HepG2 (cell line): ENCODE results near the gene IFI27. TPM values are rescaled to one million over a fixed set of nuclear protein-coding genes. Genes with fewer than 3 reads are reported as not detected.

Experiments
- ATAC-seq: fragments of 200-7000 bp; cut with Tn5 transposase; 3 replicates; pipeline ENCODE4 v1.9.1; 2020; ENCODE audit warnings: mild to moderate bottlenecking, moderate library complexity
- BruUV-seq: library from RNA; stranded (reverse); fragments of 400-500 nt; replicated peaks from 2 replicates; lab custom pipeline; 2021; lab: Mats Ljungman, UMichigan
- CTCF ChIA-PET: fragments of 300-600 bp; formaldehyde crosslinking; extraction: SDS; loops from one replicate; lab custom pipeline; 2021; ENCODE audit warnings: low total read pairs, inconsistent platforms, low intra/inter-chr PET ratio; lab: Yijun Ruan, JAX
- POLR2A ChIA-PET: fragments of 350-600 bp; sonication (Branson Sonifier 250); formaldehyde crosslinking; loops from one replicate; lab custom pipeline; 2020; ENCODE audit warnings: antibody characterized with exemption, inconsistent platforms; lab: Yijun Ruan, JAX
- DNase-seq: peaks from one replicate; pipeline ENCODE4 v3.0.0-alpha.2; 2015; ENCODE audit warnings: low spot score
- FAIRE-seq: peaks from 3 replicates; lab custom pipeline; 2011; peaks lifted over from hg19 to GRCh38; lab: Jason Lieb, UNC
- H2AFZ ChIP-seq: one replicate; pipeline ENCODE4 v1.6.1; 2011; ENCODE audit warnings: low read length, inconsistent platforms
- H3K27ac ChIP-seq: fragments of 300-600 bp; 3 replicates; pipeline ENCODE4 v1.8.0; 2011; ENCODE audit warnings: mixed run types, mild to moderate bottlenecking, mixed read lengths, low read length, inconsistent platforms; ENCODE audit not compliant: insufficient read depth; ENCODE audit errors: extremely low read length
- H3K27me3 ChIP-seq, 2 experiments: fragments of 200-600 bp in 1 of 2; 2 replicates in 1 of 2; 3 replicates in 1 of 2; pipeline versions ENCODE4 v1.6.0 to v1.8.0; 2011; ENCODE audit warnings: low read length in 2 of 2, mild to moderate bottlenecking in 2 of 2, moderate library complexity in 2 of 2, inconsistent platforms in 1 of 2; ENCODE audit not compliant: insufficient read depth in 2 of 2, control insufficient read depth in 1 of 2
- H3K36me3 ChIP-seq, 2 experiments: fragments of 200-600 bp in 1 of 2; replicated peaks in 1 of 2; 2 replicates in 1 of 2; 3 replicates in 1 of 2; pipeline versions ENCODE4 v1.5.1 to v1.8.0; 2011; ENCODE audit warnings: low read length in 2 of 2, inconsistent platforms in 1 of 2; ENCODE audit not compliant: insufficient read depth in 2 of 2, control insufficient read depth in 1 of 2
- H3K4me1 ChIP-seq: 2 replicates; pipeline ENCODE4 v1.5.1; 2012; ENCODE audit warnings: low read length, inconsistent platforms; ENCODE audit not compliant: insufficient read depth
- H3K4me2 ChIP-seq: 2 replicates; pipeline ENCODE4 v1.6.0; 2011; ENCODE audit warnings: low read depth, low read length, inconsistent platforms
- H3K4me3 ChIP-seq, 3 experiments: fragments of 200-600 bp in 1 of 3; sonication (generic), shearing (Covaris generic) in 1 of 3; replicated peaks in 1 of 3; 2 replicates each; pipeline ENCODE4 v1.5.1; 2011 to 2016; ENCODE audit warnings: low read length in 3 of 3, inconsistent platforms in 2 of 3, low read depth in 2 of 3, mild to moderate bottlenecking in 2 of 3, control low read depth in 1 of 3, mixed read lengths in 1 of 3; ENCODE audit not compliant: insufficient read depth in 1 of 3
- H3K79me2 ChIP-seq: one replicate; pipeline ENCODE4 v1.6.1; 2011; ENCODE audit warnings: low read length, inconsistent platforms; ENCODE audit not compliant: insufficient read depth
- H3K9ac ChIP-seq: 2 replicates; pipeline ENCODE4 v1.6.0; 2011; ENCODE audit warnings: mild to moderate bottlenecking, low read depth, low read length, inconsistent platforms; ENCODE audit not compliant: insufficient read depth
- H3K9me3 ChIP-seq: 2 replicates; pipeline ENCODE4 v1.5.1; 2012; ENCODE audit warnings: mild to moderate bottlenecking, low read length
- H4K20me1 ChIP-seq: 2 replicates; pipeline ENCODE4 v1.6.0; 2011; ENCODE audit warnings: inconsistent platforms, mild to moderate bottlenecking, low read length, moderate library complexity; ENCODE audit not compliant: insufficient read depth
- GFI1 ChIP-seq: sonication (generic); formaldehyde crosslinking; IDR thresholded peaks from 2 replicates; pipeline ENCODE4 v1.5.0; 2020; ENCODE audit warnings: missing genetic modification reagents, mild to moderate bottlenecking, borderline replicate concordance
- MEIS1 ChIP-seq: sonication (generic); formaldehyde crosslinking; IDR thresholded peaks from 2 replicates; pipeline ENCODE4 v1.9.0; 2021; ENCODE audit warnings: mild to moderate bottlenecking, missing genetic modification reagents, moderate library complexity, borderline replicate concordance
- NCOA1 ChIP-seq: sonication (generic); formaldehyde crosslinking; IDR thresholded peaks from 2 replicates; pipeline ENCODE4 v1.9.0; 2021; ENCODE audit warnings: missing genetic modification reagents
- PHF5A ChIP-seq: IDR thresholded peaks from one replicate; pipeline ENCODE4 v1.6.1; 2018; ENCODE audit warnings: low read depth, missing genetic modification reagents; ENCODE audit not compliant: unreplicated experiment
- TMF1 ChIP-seq: sonication (generic); formaldehyde crosslinking; IDR thresholded peaks from 2 replicates; pipeline ENCODE4 v1.8.1; 2022; ENCODE audit warnings: low read depth, missing genetic modification reagents
- ZBTB7A ChIP-seq: sonication (generic); formaldehyde crosslinking; IDR thresholded peaks from 2 replicates; pipeline ENCODE4 v1.8.0; 2022; ENCODE audit warnings: mild to moderate bottlenecking, missing genetic modification reagents
- WGBS: methylation state at CpG from one replicate; pipeline ENCODE4 v1.1.6; 2017; ENCODE audit warnings: low lambda C conversion rate; 5-methylcytosine and 5-hydroxymethylcytosine counted together
- in situ Hi-C: cut with HindIII; loops from 2 replicates; pipeline ENCODE4 v1.10.0; 2017; ENCODE audit warnings: low pct_unique_long_range_greater_than_20kb; ENCODE audit not compliant: extremely low pct_ligation_motif_present
- intact Hi-C: fragments of 100-400 bp; cut with micrococcal nuclease; formaldehyde crosslinking; loops from one replicate; pipeline ENCODE4 v1.10.0; 2022; ENCODE audit not compliant: unreplicated experiment
- polyA plus RNA-seq, 8 experiments: library from polyadenylated mRNA; depleted of rRNA in 3 of 8; stranded (reverse) in 7 of 8; unstranded in 1 of 8; fragments of >200 nt; fragmentation: Illumina TruSeq in 4 of 8; extraction: Trizol in 4 of 8; gene quantifications; 2 replicates each; pipeline versions ENCODE4 v1.2.1 to v1.2.3, GENCODE V29; 2011 to 2016; ENCODE audit warnings: low read depth in 4 of 8, missing spikeins in 1 of 8, mixed read lengths in 1 of 8; ENCODE audit not compliant: insufficient read depth in 1 of 8
- total RNA-seq, 5 experiments: library from RNA; depleted of rRNA; stranded (reverse); fragments of >200 nt; fragmentation: Illumina TruSeq; extraction: Trizol; gene quantifications; 2 replicates each; pipeline ENCODE4 v1.2.3, GENCODE V29; 2016; ENCODE audit warnings: low read depth in 1 of 5
- TF ChIP-seq, protein P1 (sequence below): sonication (generic); formaldehyde crosslinking; IDR thresholded peaks from one replicate; pipeline ENCODE4 v1.5.1; 2020; ENCODE audit warnings: mild to moderate bottlenecking, missing genetic modification reagents; ENCODE audit errors: not compliant biosample characterization
- TF ChIP-seq, protein P2 (sequence below): sonication (generic); formaldehyde crosslinking; IDR thresholded peaks from 2 replicates; pipeline ENCODE4 v1.5.0; 2020; ENCODE audit warnings: mild to moderate bottlenecking, missing genetic modification reagents
- TF ChIP-seq, protein P3 (sequence below): sonication (generic); formaldehyde crosslinking; IDR thresholded peaks from 2 replicates; pipeline ENCODE4 v1.4.0; 2020; ENCODE audit warnings: missing genetic modification reagents

The IFI27 gene
- total and polyA plus RNA-seq, 2 of the 13 experiments (the other 11 are each of a cell fraction or from before 2014, with no cell fraction given): 1.2 to 1.7 TPM

DNA sequence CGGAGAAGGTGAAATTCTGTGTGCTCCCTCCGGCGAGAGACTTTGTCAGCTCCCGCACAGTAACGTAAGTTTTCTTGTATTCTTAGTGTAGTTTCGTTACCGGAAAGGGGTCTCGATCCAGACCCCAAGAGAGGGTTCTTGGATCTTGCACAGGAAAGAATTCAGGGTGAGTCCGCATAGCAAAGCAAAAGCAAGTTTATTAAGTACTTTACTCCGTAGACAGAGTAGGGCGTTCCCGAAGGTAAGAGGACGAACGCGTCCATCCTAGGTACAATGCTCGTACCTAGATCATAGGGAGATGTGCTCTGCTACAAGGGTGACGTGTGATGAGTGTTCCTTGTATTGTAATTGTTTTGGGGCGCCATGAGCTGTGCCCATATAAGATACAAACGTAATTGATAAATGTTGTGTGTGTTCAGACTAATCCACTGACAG lies 29.1 kb upstream of the IFI27 start (continued):
- TF ChIP-seq, protein P1, sequence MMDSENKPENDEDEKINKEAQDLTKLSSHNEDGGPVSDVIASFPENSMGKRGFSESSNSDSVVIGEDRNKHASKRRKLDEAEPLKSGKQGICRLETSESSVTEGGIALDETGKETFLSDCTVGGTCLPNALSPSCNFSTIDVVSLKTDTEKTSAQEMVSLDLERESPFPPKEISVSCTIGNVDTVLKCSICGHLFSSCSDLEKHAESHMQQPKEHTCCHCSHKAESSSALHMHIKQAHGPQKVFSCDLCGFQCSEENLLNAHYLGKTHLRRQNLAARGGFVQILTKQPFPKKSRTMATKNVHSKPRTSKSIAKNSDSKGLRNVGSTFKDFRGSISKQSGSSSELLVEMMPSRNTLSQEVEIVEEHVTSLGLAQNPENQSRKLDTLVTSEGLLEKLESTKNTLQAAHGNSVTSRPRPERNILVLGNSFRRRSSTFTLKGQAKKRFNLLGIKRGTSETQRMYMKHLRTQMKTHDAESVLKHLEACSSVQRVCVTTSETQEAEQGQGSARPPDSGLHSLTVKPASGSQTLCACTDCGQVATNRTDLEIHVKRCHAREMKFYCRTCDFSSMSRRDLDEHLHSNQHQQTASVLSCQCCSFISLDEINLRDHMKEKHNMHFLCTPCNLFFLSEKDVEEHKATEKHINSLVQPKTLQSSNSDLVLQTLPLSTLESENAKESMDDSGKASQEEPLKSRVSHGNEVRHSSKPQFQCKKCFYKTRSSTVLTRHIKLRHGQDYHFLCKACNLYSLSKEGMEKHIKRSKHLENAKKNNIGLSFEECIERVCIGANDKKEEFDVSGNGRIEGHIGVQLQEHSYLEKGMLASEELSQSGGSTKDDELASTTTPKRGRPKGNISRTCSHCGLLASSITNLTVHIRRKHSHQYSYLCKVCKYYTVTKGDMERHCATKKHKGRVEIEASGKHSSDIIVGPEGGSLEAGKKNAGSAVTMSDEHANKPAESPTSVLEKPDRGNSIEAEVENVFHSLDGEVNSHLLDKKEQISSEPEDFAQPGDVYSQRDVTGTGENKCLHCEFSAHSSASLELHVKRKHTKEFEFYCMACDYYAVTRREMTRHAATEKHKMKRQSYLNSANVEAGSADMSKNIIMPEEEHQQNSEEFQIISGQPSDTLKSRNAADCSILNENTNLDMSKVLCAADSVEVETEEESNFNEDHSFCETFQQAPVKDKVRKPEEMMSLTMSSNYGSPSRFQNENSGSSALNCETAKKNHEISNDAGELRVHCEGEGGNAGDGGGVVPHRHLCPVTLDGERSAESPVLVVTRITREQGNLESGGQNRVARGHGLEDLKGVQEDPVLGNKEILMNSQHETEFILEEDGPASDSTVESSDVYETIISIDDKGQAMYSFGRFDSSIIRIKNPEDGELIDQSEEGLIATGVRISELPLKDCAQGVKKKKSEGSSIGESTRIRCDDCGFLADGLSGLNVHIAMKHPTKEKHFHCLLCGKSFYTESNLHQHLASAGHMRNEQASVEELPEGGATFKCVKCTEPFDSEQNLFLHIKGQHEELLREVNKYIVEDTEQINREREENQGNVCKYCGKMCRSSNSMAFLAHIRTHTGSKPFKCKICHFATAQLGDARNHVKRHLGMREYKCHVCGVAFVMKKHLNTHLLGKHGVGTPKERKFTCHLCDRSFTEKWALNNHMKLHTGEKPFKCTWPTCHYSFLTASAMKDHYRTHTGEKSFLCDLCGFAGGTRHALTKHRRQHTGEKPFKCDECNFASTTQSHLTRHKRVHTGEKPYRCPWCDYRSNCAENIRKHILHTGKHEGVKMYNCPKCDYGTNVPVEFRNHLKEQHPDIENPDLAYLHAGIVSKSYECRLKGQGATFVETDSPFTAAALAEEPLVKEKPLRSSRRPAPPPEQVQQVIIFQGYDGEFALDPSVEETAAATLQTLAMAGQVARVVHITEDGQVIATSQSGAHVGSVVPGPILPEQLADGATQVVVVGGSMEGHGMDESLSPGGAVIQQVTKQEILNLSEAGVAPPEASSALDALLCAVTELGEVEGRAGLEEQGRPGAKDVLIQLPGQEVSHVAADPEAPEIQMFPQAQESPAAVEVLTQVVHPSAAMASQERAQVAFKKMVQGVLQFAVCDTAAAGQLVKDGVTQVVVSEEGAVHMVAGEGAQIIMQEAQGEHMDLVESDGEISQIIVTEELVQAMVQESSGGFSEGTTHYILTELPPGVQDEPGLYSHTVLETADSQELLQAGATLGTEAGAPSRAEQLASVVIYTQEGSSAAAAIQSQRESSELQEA: no peak
- TF ChIP-seq, all 625 proteins: peak for 22

DNA sequence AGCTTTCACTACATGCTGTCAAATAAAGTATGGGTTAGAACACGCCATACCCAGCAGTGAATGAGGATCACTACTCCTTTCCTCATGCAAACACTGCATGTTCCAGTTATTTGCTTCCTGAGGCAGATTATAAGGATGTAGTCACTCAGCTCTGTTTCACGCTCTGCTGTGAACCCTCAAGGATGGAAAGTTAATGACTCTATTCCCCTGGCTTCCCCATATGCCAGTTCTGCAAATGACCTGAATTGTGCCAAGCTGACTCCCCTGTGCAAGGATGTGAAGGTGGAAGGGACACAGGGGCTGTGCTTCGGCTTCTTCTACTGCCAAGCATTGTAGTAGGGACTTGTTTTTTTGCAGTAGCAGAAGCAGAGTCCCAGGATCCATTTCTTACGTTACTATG lies 22.6 kb upstream of the IFI27 start:
- Histone ChIP-seq H2AFZ (no peak overlapping the region), H3K9me3 (no peaks in the 10 kb centered on the region), H3K79me2 (no peaks in the 10 kb centered on the region), H3K4me3 (no peak overlapping the region), H3K36me3 (no peaks in the 10 kb centered on the region), H3K27ac (no peak overlapping the region), H3K4me1 (peaks cover 3% of the 10 kb centered on the region), H3K27me3 (no peaks in the 10 kb centered on the region), H3K4me2 (no peak overlapping the region), H3K9ac (no peak overlapping the region), H4K20me1 (no peaks in the 10 kb centered on the region)
- no TSS peak for BruUV-seq
- intact Hi-C loops (no loop called here), in situ Hi-C loops (no loop called here)
- FAIRE-seq (no peak), ATAC-seq (no peak), DNase-seq (no peak)
- ChIA-PET POLR2A (no interaction called here), CTCF (no interaction called here)
- WGBS: 94% methylated on average over 4 of the region's 4 CpGs
- TF ChIP-seq PHF5A: no peak
- TF ChIP-seq GFI1 (CRISPR knock-in tag): no peak
- TF ChIP-seq ZBTB7A (CRISPR knock-in tag): no peak
- TF ChIP-seq, protein P2, sequence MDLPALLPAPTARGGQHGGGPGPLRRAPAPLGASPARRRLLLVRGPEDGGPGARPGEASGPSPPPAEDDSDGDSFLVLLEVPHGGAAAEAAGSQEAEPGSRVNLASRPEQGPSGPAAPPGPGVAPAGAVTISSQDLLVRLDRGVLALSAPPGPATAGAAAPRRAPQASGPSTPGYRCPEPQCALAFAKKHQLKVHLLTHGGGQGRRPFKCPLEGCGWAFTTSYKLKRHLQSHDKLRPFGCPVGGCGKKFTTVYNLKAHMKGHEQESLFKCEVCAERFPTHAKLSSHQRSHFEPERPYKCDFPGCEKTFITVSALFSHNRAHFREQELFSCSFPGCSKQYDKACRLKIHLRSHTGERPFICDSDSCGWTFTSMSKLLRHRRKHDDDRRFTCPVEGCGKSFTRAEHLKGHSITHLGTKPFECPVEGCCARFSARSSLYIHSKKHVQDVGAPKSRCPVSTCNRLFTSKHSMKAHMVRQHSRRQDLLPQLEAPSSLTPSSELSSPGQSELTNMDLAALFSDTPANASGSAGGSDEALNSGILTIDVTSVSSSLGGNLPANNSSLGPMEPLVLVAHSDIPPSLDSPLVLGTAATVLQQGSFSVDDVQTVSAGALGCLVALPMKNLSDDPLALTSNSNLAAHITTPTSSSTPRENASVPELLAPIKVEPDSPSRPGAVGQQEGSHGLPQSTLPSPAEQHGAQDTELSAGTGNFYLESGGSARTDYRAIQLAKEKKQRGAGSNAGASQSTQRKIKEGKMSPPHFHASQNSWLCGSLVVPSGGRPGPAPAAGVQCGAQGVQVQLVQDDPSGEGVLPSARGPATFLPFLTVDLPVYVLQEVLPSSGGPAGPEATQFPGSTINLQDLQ (CRISPR knock-in tag): no peak
- TF ChIP-seq TMF1 (CRISPR knock-in tag): no peak
- no peak for TF ChIP-seq MEIS1 (CRISPR knock-in tag)
- no peak for TF ChIP-seq NCOA1 (CRISPR knock-in tag)
- TF ChIP-seq, protein P3, sequence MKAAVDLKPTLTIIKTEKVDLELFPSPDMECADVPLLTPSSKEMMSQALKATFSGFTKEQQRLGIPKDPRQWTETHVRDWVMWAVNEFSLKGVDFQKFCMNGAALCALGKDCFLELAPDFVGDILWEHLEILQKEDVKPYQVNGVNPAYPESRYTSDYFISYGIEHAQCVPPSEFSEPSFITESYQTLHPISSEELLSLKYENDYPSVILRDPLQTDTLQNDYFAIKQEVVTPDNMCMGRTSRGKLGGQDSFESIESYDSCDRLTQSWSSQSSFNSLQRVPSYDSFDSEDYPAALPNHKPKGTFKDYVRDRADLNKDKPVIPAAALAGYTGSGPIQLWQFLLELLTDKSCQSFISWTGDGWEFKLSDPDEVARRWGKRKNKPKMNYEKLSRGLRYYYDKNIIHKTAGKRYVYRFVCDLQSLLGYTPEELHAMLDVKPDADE (CRISPR knock-in tag): no peak
